ENCODE data around the gene TBC1D17. TPM values are rescaled to one million over a fixed set of nuclear protein-coding genes. Genes with fewer than 3 reads are reported as not detected.

TBC1D17 gene
- total RNA-seq, 1 donor from 2014 or later, result 36.8 TPM

GRCh38 chr19:49880162-49880869, 2.8 kb downstream of the TBC1D17 start:
- intact Hi-C loops (cut with micrococcal nuclease), result no loop called here
- Mint-ChIP-seq H3K4me1 (peaks cover 18% of the 10 kb centered on the region), H3K36me3 (ENCODE audit: low read depth) (peaks cover 47% of the 10 kb centered on the region), H3K9me3 (no peaks in the 10 kb centered on the region), H3K27me3 (no peaks in the 10 kb centered on the region), H3K4me3 (no peak overlapping the region), H3K27ac (no peak overlapping the region)
- DNase-seq, result no peak

- H3K9me3 Mint-ChIP-seq, result no peaks in the 10 kb centered on the region
- H3K4me3 Mint-ChIP-seq, result no peak overlapping the region
- no peak overlapping the region for H3K27ac Mint-ChIP-seq
- DNase-seq, result no peak
- intact Hi-C loops (cut with micrococcal nuclease), result no loop called here
- H3K27me3 Mint-ChIP-seq, result no peaks in the 10 kb centered on the region
- peaks cover 12% of the 10 kb centered on the region for H3K4me1 Mint-ChIP-seq
- H3K36me3 Mint-ChIP-seq (ENCODE audit: low read depth), result peaks cover 50% of the 10 kb centered on the region
Observed at GRCh38 chr19:49881186-49881585, 3.7 kb downstream of the TBC1D17 start.

DNA sequence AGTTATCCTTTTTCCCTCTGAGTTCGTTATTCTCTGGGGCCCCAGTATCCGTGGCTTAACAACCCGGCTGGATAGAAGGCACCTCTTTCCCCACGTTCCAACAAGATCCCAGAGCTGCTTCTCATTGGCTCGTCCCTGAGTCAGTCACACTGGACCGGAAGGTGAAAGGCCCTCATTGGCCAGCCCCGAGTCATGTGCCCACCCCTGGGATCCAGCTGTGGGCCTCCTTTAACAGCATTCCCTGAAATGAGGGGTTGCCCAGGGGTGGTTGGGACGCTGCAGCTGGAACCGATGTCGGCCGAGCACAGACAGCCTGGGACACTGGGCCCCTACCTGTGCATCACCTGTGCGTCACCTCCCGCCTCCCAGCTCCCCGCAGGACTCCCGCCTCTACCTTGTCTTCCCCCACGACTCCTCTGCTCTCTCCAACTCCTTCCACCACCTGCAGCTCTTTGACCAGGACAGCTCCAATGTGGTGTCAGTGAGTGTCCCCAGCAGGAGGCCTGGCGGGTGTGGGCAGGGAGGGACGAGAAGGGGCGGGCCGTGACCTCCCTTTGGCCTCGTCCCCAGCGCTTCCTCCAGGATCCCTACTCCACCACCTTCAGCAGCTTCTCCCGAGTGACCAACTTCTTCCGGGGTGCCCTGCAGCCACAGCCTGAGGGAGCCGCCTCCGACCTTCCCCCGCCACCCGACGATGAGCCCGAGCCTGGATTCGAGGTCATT, 4.3 kb downstream of the TBC1D17 start:
- peaks cover 12% of the 10 kb centered on the region for H3K4me1 Mint-ChIP-seq
- intact Hi-C loops (cut with micrococcal nuclease), result no loop called here
- peaks cover 54% of the 10 kb centered on the region for H3K36me3 Mint-ChIP-seq (ENCODE audit: low read depth)
- no peaks in the 10 kb centered on the region for H3K27me3 Mint-ChIP-seq
- H3K9me3 Mint-ChIP-seq, result no peaks in the 10 kb centered on the region
- H3K27ac Mint-ChIP-seq, result no peak overlapping the region
- H3K4me3 Mint-ChIP-seq, result no peak overlapping the region
- DNase-seq, result no peak

DNA sequence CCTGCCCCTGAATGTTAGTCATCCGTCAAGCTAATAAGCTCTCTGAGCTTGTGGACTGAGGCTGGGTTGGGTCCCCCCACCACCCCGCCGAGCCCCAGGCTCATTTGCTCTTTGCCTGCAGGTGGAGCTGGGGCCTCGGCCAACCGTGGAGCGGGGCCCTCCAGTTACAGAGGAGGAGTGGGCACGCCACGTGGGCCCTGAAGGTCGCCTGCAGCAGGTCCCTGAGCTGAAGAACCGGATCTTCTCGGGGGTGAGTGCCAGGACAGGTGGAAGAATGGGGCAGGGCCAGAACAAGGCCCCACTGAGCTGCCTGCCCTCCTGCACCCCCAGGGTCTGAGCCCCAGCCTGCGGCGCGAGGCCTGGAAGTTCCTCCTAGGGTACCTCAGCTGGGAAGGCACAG, 5.1 kb downstream of the TBC1D17 start:
- H3K27me3 Mint-ChIP-seq, result no peaks in the 10 kb centered on the region
- no peak overlapping the region for H3K27ac Mint-ChIP-seq
- peaks cover 12% of the 10 kb centered on the region for H3K4me1 Mint-ChIP-seq
- H3K9me3 Mint-ChIP-seq, result no peaks in the 10 kb centered on the region
- no peak for DNase-seq
- peaks cover 54% of the 10 kb centered on the region for H3K36me3 Mint-ChIP-seq (ENCODE audit: low read depth)
- intact Hi-C loops (cut with micrococcal nuclease), result no loop called here
- H3K4me3 Mint-ChIP-seq, result no peak overlapping the region

GRCh38 chr19:49883094-49883493, 5.6 kb downstream of the TBC1D17 start:
- peaks cover 54% of the 10 kb centered on the region for H3K36me3 Mint-ChIP-seq (ENCODE audit: low read depth)
- H3K27me3 Mint-ChIP-seq, result no peaks in the 10 kb centered on the region
- intact Hi-C loops (cut with micrococcal nuclease), result no loop called here
- no peak for DNase-seq
- no peaks in the 10 kb centered on the region for H3K9me3 Mint-ChIP-seq
- H3K4me1 Mint-ChIP-seq, result peaks cover 10% of the 10 kb centered on the region
- no peak overlapping the region for H3K4me3 Mint-ChIP-seq
- peak overlapping the region; percentile 56 for H3K27ac Mint-ChIP-seq

- H3K27me3 Mint-ChIP-seq, result no peaks in the 10 kb centered on the region
- H3K9me3 Mint-ChIP-seq, result no peaks in the 10 kb centered on the region
- peaks cover 56% of the 10 kb centered on the region for H3K36me3 Mint-ChIP-seq (ENCODE audit: low read depth)
- no peak overlapping the region for H3K27ac Mint-ChIP-seq
- no peak for DNase-seq
- intact Hi-C loops (cut with micrococcal nuclease), result no loop called here
- H3K4me1 Mint-ChIP-seq, result peaks cover 1% of the 10 kb centered on the region
- H3K4me3 Mint-ChIP-seq, result no peak overlapping the region
Observed at GRCh38 chr19:49884109-49884508, 6.6 kb downstream of the TBC1D17 start.

DNA sequence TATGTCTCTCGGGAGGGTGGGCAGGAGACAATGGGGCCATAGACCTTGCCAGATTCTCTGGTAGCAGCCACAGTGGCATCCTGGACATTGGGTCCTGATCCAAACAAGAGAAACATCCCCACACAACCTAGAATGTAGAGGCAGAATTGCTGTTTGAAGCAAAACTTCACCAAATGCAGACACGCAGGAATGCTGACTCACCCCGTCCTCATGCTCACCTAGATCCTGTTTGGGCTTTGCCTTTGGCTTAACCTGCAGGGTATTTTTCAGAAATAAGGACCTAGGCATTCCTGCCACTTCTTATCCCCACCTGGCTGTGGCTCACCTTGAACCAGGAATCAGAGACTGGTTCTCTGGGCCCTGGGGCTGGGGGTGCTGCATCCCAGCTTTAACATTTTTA, 7.3 kb downstream of the TBC1D17 start:
- DNase-seq, result no peak
- H3K4me1 Mint-ChIP-seq, result peaks cover 2% of the 10 kb centered on the region
- H3K27ac Mint-ChIP-seq, result no peak overlapping the region
- no peaks in the 10 kb centered on the region for H3K27me3 Mint-ChIP-seq
- no peaks in the 10 kb centered on the region for H3K9me3 Mint-ChIP-seq
- peaks cover 59% of the 10 kb centered on the region for H3K36me3 Mint-ChIP-seq (ENCODE audit: low read depth)
- intact Hi-C loops (cut with micrococcal nuclease), result no loop called here
- no peak overlapping the region for H3K4me3 Mint-ChIP-seq

- DNase-seq, result no peak
- Mint-ChIP-seq H3K9me3 (no peaks in the 10 kb centered on the region), H3K36me3 (ENCODE audit: low read depth) (peaks cover 48% of the 10 kb centered on the region), H3K27me3 (no peaks in the 10 kb centered on the region), H3K27ac (no peak overlapping the region), H3K4me1 (peaks cover 11% of the 10 kb centered on the region), H3K4me3 (no peak overlapping the region)
- intact Hi-C loops (cut with micrococcal nuclease), result no loop called here
Observed at GRCh38 chr19:49887037-49887664, 9.6 kb downstream of the TBC1D17 start.

DNA sequence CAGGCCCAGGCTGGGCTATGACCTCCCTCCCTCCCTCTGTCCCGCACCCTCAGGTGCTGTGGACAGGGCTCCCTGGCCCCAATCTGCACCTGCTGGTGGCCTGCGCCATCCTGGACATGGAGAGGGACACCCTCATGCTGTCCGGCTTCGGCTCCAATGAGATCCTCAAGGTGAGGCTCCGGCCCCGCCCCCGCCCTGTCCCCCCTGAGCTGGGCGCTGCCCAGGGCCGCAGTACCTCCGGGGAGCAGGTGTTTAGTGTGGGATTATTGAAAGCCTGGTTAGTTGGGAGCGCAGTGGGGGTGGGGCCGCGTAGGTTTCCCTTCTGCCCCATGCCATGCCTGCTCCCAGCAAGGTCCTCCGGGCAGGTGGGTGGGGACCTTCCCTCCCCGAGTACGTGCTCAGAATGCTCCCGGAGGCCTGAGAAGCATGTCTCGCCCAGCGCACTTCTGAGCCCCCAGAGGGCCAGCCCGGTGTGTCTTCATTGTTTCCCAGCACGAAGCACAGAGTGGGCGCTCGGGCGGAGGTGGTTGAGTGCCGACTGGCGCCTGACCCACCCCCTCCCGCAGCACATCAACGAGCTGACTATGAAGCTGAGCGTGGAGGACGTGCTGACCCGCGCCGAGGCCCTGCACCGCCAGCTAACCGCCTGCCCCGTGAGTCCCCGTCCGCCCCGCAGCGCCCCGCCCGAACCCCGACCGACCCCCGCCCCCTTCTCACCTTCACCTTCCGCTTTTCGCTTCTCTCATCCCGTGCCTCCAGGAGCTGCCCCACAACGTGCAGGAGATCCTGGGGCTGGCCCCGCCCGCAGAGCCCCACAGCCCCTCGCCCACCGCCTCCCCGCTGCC, 10.4 kb downstream of the TBC1D17 start:
- Mint-ChIP-seq H3K9me3 (no peaks in the 10 kb centered on the region), H3K4me3 (no peak overlapping the region), H3K36me3 (ENCODE audit: low read depth) (peaks cover 49% of the 10 kb centered on the region), H3K4me1 (peaks cover 17% of the 10 kb centered on the region), H3K27me3 (no peaks in the 10 kb centered on the region), H3K27ac (no peak overlapping the region)
- intact Hi-C loops (cut with micrococcal nuclease), result no loop called here
- DNase-seq, result no peak

- Mint-ChIP-seq H3K9me3 (no peaks in the 10 kb centered on the region), H3K36me3 (ENCODE audit: low read depth) (peaks cover 47% of the 10 kb centered on the region), H3K27me3 (no peaks in the 10 kb centered on the region), H3K4me1 (peaks cover 21% of the 10 kb centered on the region), H3K4me3 (peak overlapping the region; percentile 21), H3K27ac (no peak overlapping the region)
- intact Hi-C loops (cut with micrococcal nuclease), result no loop called here
- DNase-seq, result no peak
Observed at GRCh38 chr19:49888510-49888824, 11.0 kb downstream of the TBC1D17 start.

DNA sequence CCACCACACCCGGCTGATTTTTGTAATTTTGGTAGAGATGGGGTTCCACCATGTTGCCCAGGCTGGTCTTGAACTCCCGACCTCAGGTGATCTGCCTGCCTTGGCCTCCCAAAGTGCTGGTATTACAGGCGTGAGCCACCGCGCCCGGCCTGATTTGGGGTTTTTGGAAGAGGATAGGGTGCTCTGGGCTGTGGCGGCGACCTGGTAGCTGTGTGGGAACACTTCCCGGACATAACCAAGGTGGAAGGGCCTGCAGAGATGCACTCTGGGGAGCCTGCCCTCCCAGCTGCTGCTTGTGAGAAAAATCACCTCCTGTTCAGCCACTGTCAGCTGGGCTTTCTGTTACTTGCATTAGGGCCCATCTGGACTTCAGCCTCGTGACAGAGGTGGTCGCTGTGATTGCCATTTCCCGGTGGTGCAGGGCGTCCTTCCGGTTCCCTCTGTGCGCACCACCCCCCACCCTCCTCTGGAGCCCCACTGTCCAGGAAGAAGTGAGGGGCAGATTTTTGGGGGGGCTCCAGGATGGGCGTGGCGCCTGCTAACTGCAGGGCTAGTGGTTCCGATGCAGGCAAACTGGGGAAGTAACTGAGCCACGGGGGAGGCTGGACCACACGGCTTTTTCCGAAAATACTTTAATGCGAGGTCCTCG, 11.7 kb downstream of the TBC1D17 start:
- no peak for DNase-seq
- intact Hi-C loops (cut with micrococcal nuclease), result no loop called here
- no peaks in the 10 kb centered on the region for H3K27me3 Mint-ChIP-seq
- H3K4me1 Mint-ChIP-seq, result peaks cover 21% of the 10 kb centered on the region
- no peaks in the 10 kb centered on the region for H3K9me3 Mint-ChIP-seq
- H3K27ac Mint-ChIP-seq, result peak overlapping the region; percentile 37
- H3K36me3 Mint-ChIP-seq (ENCODE audit: low read depth), result peaks cover 44% of the 10 kb centered on the region
- H3K4me3 Mint-ChIP-seq, result peak overlapping the region; percentile 23

DNA sequence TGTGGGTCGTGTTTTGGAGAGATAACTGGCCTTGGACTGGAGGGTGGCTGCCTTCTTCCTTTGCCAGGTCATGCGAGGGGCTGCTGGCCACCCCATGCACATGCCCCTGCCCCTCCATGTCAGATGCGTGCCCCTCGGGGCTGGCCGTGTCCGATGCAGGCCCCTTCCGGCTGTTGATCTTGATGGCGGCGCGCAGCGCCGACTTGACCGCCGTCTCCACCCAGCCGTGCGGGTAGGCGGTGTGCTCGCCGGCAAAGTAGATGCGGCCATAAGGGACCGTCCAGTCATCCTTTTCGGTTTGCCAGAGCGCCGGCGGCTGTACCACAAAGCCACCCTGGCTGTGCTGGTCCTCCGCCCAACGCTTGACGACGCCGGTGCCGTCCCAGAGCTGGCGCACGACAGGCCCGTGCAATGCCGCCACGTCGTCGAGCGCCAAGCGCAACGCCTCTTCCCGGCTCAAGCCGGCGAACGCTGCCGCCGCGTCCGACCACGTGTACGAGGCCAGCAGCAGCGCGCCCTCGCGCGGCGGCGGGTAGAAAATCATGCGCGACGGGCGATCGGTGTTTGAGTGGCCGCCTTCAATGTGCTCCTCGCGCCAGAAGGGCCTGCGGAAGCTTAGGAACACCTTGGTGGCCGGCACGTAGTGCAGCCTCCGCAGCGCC, 12.3 kb downstream of the TBC1D17 start:
- intact Hi-C loops (cut with micrococcal nuclease), result no loop called here
- peak overlapping the region; percentile 74 for H3K27ac Mint-ChIP-seq
- H3K4me1 Mint-ChIP-seq, result peaks cover 25% of the 10 kb centered on the region
- H3K36me3 Mint-ChIP-seq (ENCODE audit: low read depth), result peaks cover 38% of the 10 kb centered on the region
- H3K27me3 Mint-ChIP-seq, result no peaks in the 10 kb centered on the region
- DNase-seq, result peak; percentile 93
- peak overlapping the region; percentile 82 for H3K4me3 Mint-ChIP-seq
- H3K9me3 Mint-ChIP-seq, result no peaks in the 10 kb centered on the region
